ENCODE results near the gene DAGLB.

DAGLB gene

DNA sequence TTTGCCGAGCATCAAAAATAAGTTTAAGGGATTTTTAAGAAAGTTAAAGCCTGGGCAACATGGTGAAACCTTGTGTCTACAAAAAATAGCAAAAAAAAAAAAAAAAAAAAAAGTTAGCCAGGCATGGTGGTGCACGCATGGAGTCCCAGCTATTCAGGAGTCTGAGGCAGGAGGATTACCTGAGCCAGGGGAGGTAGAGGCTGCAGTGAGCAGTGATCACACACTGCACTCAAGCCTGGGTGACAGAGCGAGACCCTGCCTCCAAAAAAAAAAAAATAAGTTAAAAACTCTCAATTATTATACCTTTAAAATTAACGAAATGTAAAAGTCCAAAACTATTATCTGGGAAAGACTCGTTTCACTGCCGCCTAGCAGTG is 35.0 kb upstream of the DAGLB start:
- TF ChIP-seq, protein P1, sequence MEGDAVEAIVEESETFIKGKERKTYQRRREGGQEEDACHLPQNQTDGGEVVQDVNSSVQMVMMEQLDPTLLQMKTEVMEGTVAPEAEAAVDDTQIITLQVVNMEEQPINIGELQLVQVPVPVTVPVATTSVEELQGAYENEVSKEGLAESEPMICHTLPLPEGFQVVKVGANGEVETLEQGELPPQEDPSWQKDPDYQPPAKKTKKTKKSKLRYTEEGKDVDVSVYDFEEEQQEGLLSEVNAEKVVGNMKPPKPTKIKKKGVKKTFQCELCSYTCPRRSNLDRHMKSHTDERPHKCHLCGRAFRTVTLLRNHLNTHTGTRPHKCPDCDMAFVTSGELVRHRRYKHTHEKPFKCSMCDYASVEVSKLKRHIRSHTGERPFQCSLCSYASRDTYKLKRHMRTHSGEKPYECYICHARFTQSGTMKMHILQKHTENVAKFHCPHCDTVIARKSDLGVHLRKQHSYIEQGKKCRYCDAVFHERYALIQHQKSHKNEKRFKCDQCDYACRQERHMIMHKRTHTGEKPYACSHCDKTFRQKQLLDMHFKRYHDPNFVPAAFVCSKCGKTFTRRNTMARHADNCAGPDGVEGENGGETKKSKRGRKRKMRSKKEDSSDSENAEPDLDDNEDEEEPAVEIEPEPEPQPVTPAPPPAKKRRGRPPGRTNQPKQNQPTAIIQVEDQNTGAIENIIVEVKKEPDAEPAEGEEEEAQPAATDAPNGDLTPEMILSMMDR (IDR thresholded peaks at IDR 0.05; ENCODE audit: borderline replicate concordance, extremely low read depth, low read length, poor library complexity, severe bottlenecking) = no peak
- TF ChIP-seq EZH2 (IDR thresholded peaks at IDR 0.05; ENCODE audit: borderline replicate concordance, low read depth, low read length, severe bottlenecking) = no peak
- peak overlapping the region; percentile 24; the same call in 1 of the 2 replicates for H3K27ac ChIP-seq (ENCODE audit: low read length)
- no peaks in the 10 kb centered on the region for H3K9me3 ChIP-seq (ENCODE audit: insufficient read depth, low read length, severe bottlenecking)
- H3K4me3 ChIP-seq (ENCODE audit: low read depth in 1 of 2, low read length in 2 of 2) = peak overlapping the region; percentile 81 to 98; a peak in 3 of 4 replicates
- H3K4me2 ChIP-seq (ENCODE audit: insufficient read depth, low read length) = peak overlapping the region; percentile 80
- peaks cover 29% of the 10 kb centered on the region for H3K36me3 ChIP-seq (ENCODE audit: insufficient read depth, low read length)
- H3K79me2 ChIP-seq (ENCODE audit: insufficient read depth, low read length) = peaks cover 68% of the 10 kb centered on the region
- DNase-seq (no peak), ATAC-seq (ENCODE audit: insufficient read depth, low read depth) (no peak)
- H3K4me1 ChIP-seq (ENCODE audit: insufficient read depth, low read length) = peaks cover 46% of the 10 kb centered on the region
- peak overlapping the region; percentile 80 for H3K9ac ChIP-seq (ENCODE audit: low read depth, low read length)
- no peak overlapping the region for H2AFZ ChIP-seq (ENCODE audit: low read depth, low read length)
- peaks cover 41% of the 10 kb centered on the region for H4K20me1 ChIP-seq (ENCODE audit: insufficient read depth, low read length)
- H3K27me3 ChIP-seq (ENCODE audit: insufficient read depth, low read length, poor library complexity) = no peaks in the 10 kb centered on the region

DNA sequence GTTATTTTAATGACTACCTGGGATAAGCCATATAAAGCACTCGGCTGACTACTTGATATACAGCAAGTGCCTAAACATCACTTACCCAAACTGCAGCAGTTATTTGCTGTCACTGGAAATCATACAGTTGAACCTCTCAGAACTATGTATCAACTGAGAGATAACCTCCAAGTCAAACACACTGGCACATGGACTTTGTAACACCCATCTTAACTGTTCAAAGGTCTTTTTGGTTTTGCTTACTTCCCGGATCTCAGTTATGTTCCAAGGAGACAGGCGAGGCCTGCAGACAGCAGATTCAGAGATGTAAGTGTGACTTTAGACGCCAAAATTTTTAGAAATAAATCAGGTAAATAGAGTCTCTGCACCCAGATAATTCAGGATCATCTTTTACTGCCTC is 34.6 kb upstream of the DAGLB start:
- Histone ChIP-seq H3K9ac (ENCODE audit: low read depth, low read length) (peak overlapping the region; percentile 80), H3K79me2 (ENCODE audit: insufficient read depth, low read length) (peaks cover 73% of the 10 kb centered on the region), H3K4me2 (ENCODE audit: insufficient read depth, low read length) (peak overlapping the region; percentile 80), H3K27me3 (ENCODE audit: insufficient read depth, low read length, poor library complexity) (no peaks in the 10 kb centered on the region), H4K20me1 (ENCODE audit: insufficient read depth, low read length) (peaks cover 44% of the 10 kb centered on the region), H2AFZ (ENCODE audit: low read depth, low read length) (no peak overlapping the region), H3K9me3 (ENCODE audit: insufficient read depth, low read length, severe bottlenecking) (no peaks in the 10 kb centered on the region), H3K27ac (ENCODE audit: low read length) (no peak overlapping the region; the same call in 1 of the 2 replicates), H3K36me3 (ENCODE audit: insufficient read depth, low read length) (peaks cover 29% of the 10 kb centered on the region), H3K4me1 (ENCODE audit: insufficient read depth, low read length) (peaks cover 46% of the 10 kb centered on the region), H3K4me3 (ENCODE audit: low read depth in 1 of 2, low read length in 2 of 2) (peak overlapping the region; percentile 81 to 98; a peak in 3 of 4 replicates)
- TF ChIP-seq, protein P1 (IDR thresholded peaks at IDR 0.05; ENCODE audit: borderline replicate concordance, extremely low read depth, low read length, poor library complexity, severe bottlenecking) = no peak
- no peak for TF ChIP-seq EZH2 (IDR thresholded peaks at IDR 0.05; ENCODE audit: borderline replicate concordance, low read depth, low read length, severe bottlenecking)
- DNase-seq (no peak), ATAC-seq (ENCODE audit: insufficient read depth, low read depth) (no peak)

DNA sequence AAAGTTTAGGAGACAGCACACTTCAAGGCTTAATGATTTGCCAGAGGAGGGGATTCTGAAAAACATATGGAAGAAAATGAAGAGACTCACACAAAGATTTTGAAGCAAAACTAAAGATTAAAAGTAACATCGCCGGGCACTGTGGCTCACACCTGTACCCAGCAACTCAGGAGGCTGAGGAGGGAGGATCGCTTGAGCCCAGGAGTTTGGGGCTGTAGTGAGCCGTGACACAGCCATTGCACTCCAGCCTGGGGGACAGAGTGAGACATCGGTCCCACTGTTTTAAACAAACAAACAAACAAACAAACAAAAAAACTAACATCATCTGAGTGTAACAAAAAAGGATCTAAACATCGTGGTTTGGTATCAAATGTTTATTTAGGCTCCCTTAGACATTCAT is 33.7 kb upstream of the DAGLB start:
- TF ChIP-seq EZH2 (IDR thresholded peaks at IDR 0.05; ENCODE audit: borderline replicate concordance, low read depth, low read length, severe bottlenecking) = no peak
- TF ChIP-seq, protein P1 (IDR thresholded peaks at IDR 0.05; ENCODE audit: borderline replicate concordance, extremely low read depth, low read length, poor library complexity, severe bottlenecking) = no peak
- Histone ChIP-seq H3K27ac (ENCODE audit: low read length) (0 out of 2 replicates have a peak overlapping the region, but pooled peaks have one; percentile 27), H2AFZ (ENCODE audit: low read depth, low read length) (no peak overlapping the region), H3K4me2 (ENCODE audit: insufficient read depth, low read length) (peak overlapping the region; percentile 42; the same call in 1 of the 2 replicates), H3K79me2 (ENCODE audit: insufficient read depth, low read length) (peaks cover 81% of the 10 kb centered on the region), H4K20me1 (ENCODE audit: insufficient read depth, low read length) (peaks cover 53% of the 10 kb centered on the region), H3K9ac (ENCODE audit: low read depth, low read length) (no peak overlapping the region), H3K9me3 (ENCODE audit: insufficient read depth, low read length, severe bottlenecking) (no peaks in the 10 kb centered on the region), H3K4me3 (ENCODE audit: low read depth in 1 of 2, low read length in 2 of 2) (0 out of 4 replicates have a peak overlapping the region, but pooled peaks of 1 of the 2 experiments have one; percentile 29), H3K27me3 (ENCODE audit: insufficient read depth, low read length, poor library complexity) (no peaks in the 10 kb centered on the region), H3K4me1 (ENCODE audit: insufficient read depth, low read length) (peaks cover 46% of the 10 kb centered on the region), H3K36me3 (ENCODE audit: insufficient read depth, low read length) (peaks cover 36% of the 10 kb centered on the region)
- ATAC-seq (ENCODE audit: insufficient read depth, low read depth) (no peak), DNase-seq (no peak)

Data from DND-41 (cell line).